ENCODE data around the gene RAB43.
"Not testable (repeated sequence)": the region's sequence is repeated elsewhere in the genome, so short reads cannot be mapped to it uniquely, and the experiment has no call there.

The RAB43 gene

DNA sequence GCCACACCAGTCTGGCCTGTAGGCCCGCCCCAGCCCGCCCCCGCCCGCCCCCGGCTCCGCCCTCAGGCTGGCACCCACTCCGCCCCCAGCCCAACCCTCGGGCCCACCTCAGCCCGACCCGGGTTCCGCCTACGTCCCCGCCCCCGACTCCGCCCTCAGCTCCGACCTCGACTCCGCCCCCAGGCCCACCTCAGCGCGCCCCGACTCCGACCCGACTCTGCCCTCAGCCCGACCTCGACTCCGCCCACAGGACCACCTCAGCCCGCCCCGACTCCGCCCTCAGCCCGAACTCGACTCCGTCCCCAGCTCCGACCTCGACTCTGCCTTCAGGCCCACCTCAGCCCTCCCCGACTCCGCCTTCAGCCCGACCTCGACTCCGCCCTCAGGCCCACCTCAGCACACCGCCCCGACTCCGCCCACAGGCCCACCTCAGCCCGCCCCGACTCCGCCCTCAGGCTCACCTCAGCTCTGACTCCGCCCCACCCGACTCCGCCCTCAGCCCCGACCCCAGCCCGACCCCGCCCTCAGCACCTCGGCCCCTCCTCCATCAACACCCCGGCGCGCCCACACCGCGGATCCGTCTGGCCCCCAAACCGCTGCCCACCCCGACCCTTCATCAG lies at the start of gene RAB43:
Gene RAB43, minus strand, starts transcription at position 13 of the 620 bp plus-strand sequence. CDS start 315 bp downstream, outside the sequence.
- H3K27me3 ChIP-seq (ENCODE audit: control insufficient read depth, insufficient read depth, low read length) = no peaks in the 10 kb centered on the region
- H3K27ac ChIP-seq (ENCODE audit: low read length) = no peak within 1 kb of the TSS
- peaks cover 21% of the 10 kb centered on the region for H3K4me1 ChIP-seq (ENCODE audit: control insufficient read depth, low read depth, low read length)
- H3K9ac ChIP-seq (ENCODE audit: low read length) = peak within 1 kb of the TSS; percentile 70
- peak within 1 kb of the TSS; percentile 74 for H3K4me3 ChIP-seq (ENCODE audit: low read length)
- no peaks in the 10 kb centered on the region for H3K36me3 ChIP-seq (ENCODE audit: control insufficient read depth, low read depth, low read length)
- no peaks in the 10 kb centered on the region for H3K9me3 ChIP-seq (ENCODE audit: control insufficient read depth, low read depth, low read length)

DNA sequence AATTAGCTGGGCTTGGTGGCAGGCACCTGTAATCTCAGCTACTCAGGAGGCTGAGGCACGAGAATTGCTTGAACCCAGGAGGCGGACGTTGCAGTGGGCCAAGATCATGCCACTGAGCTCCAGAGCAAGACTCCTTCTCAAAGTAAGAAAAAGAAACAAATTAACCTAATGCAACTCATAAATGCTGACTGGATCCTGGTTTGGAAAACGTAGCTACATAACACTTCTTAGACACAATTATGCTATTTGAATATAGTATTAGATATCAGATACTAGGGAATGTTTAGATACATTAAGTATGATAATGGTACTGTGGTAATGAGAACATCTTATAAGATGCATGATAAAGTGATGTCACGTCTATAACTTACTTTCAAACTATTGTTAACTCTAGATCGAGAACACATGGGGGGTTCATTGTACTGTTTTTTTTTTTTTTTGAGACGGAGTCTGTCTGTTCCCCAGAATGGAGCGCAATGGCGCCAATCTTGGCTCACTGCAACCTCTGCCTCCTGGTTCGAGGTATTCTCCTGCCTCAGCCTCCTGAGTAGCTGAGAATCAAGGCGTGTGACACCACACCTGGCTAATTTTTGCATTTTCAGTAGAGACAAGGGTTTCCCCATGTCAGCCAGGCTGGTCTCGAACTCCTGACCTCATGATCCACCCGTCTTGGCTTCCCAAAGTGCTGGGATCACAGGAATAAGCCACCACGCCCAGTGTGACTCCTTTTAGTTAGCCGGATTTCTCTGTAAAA lies 45.2 kb upstream of the RAB43 start:
- Histone ChIP-seq H3K4me3 (ENCODE audit: low read length) (no peak overlapping the region), H3K27me3 (ENCODE audit: control insufficient read depth, insufficient read depth, low read length) (no peaks in the 10 kb centered on the region), H3K9me3 (ENCODE audit: control insufficient read depth, low read depth, low read length) (no peaks in the 10 kb centered on the region), H3K27ac (ENCODE audit: low read length) (no peak overlapping the region), H3K9ac (ENCODE audit: low read length) (no peak overlapping the region), H3K36me3 (ENCODE audit: control insufficient read depth, low read depth, low read length) (peaks cover 46% of the 10 kb centered on the region), H3K4me1 (ENCODE audit: control insufficient read depth, low read depth, low read length) (peaks cover 3% of the 10 kb centered on the region)

GRCh38 chr3:129165594-129165993 lies 44.0 kb upstream of the RAB43 start:
- not testable (repeated sequence) for H3K27me3 ChIP-seq (ENCODE audit: control insufficient read depth, insufficient read depth, low read length); H3K27ac ChIP-seq (ENCODE audit: low read length); H3K9me3 ChIP-seq (ENCODE audit: control insufficient read depth, low read depth, low read length); H3K4me1 ChIP-seq (ENCODE audit: control insufficient read depth, low read depth, low read length); H3K9ac ChIP-seq (ENCODE audit: low read length); H3K4me3 ChIP-seq (ENCODE audit: low read length)
- peaks cover 35% of the 10 kb centered on the region for H3K36me3 ChIP-seq (ENCODE audit: control insufficient read depth, low read depth, low read length)

GRCh38 chr3:129164500-129164899 lies 42.9 kb upstream of the RAB43 start:
- no peak overlapping the region for H3K27ac ChIP-seq (ENCODE audit: low read length)
- no peak overlapping the region for H3K4me3 ChIP-seq (ENCODE audit: low read length)
- H3K9me3 ChIP-seq (ENCODE audit: control insufficient read depth, low read depth, low read length) = no peaks in the 10 kb centered on the region
- H3K9ac ChIP-seq (ENCODE audit: low read length) = no peak overlapping the region
- H3K27me3 ChIP-seq (ENCODE audit: control insufficient read depth, insufficient read depth, low read length) = no peaks in the 10 kb centered on the region
- H3K4me1 ChIP-seq (ENCODE audit: control insufficient read depth, low read depth, low read length) = peaks cover 3% of the 10 kb centered on the region
- H3K36me3 ChIP-seq (ENCODE audit: control insufficient read depth, low read depth, low read length) = peaks cover 24% of the 10 kb centered on the region

- Histone ChIP-seq H3K27me3 (ENCODE audit: control insufficient read depth, insufficient read depth, low read length) (no peaks in the 10 kb centered on the region), H3K27ac (ENCODE audit: low read length) (no peak overlapping the region), H3K36me3 (ENCODE audit: control insufficient read depth, low read depth, low read length) (peaks cover 22% of the 10 kb centered on the region), H3K4me3 (ENCODE audit: low read length) (peak overlapping the region; percentile 2), H3K9me3 (ENCODE audit: control insufficient read depth, low read depth, low read length) (no peaks in the 10 kb centered on the region), H3K9ac (ENCODE audit: low read length) (peak overlapping the region; percentile 13), H3K4me1 (ENCODE audit: control insufficient read depth, low read depth, low read length) (peaks cover 3% of the 10 kb centered on the region)
These were observed 41.4 kb upstream of the RAB43 start for GRCh38 chr3:129162729-129163579.

- H3K9me3 ChIP-seq (ENCODE audit: control insufficient read depth, low read depth, low read length) = no peaks in the 10 kb centered on the region
- H3K4me3 ChIP-seq (ENCODE audit: low read length) = peak overlapping the region; percentile 92
- peaks cover 3% of the 10 kb centered on the region for H3K4me1 ChIP-seq (ENCODE audit: control insufficient read depth, low read depth, low read length)
- H3K9ac ChIP-seq (ENCODE audit: low read length) = peak overlapping the region; percentile 89
- no peaks in the 10 kb centered on the region for H3K27me3 ChIP-seq (ENCODE audit: control insufficient read depth, insufficient read depth, low read length)
- H3K27ac ChIP-seq (ENCODE audit: low read length) = peak overlapping the region; percentile 99
- H3K36me3 ChIP-seq (ENCODE audit: control insufficient read depth, low read depth, low read length) = peaks cover 17% of the 10 kb centered on the region
These were observed 40.3 kb upstream of the RAB43 start for GRCh38 chr3:129161860-129162271.

- H3K27me3 ChIP-seq (ENCODE audit: control insufficient read depth, insufficient read depth, low read length) = no peaks in the 10 kb centered on the region
- peak within 1 kb of the TSS; percentile 93 for H3K4me3 ChIP-seq (ENCODE audit: low read length)
- peaks cover 3% of the 10 kb centered on the region for H3K4me1 ChIP-seq (ENCODE audit: control insufficient read depth, low read depth, low read length)
- H3K27ac ChIP-seq (ENCODE audit: low read length) = peak within 1 kb of the TSS; percentile 99
- H3K9me3 ChIP-seq (ENCODE audit: control insufficient read depth, low read depth, low read length) = no peaks in the 10 kb centered on the region
- H3K36me3 ChIP-seq (ENCODE audit: control insufficient read depth, low read depth, low read length) = peaks cover 17% of the 10 kb centered on the region
- peak within 1 kb of the TSS; percentile 89 for H3K9ac ChIP-seq (ENCODE audit: low read length)
These were observed 39.6 kb upstream of the RAB43 start, which contains the start of gene ISY1 for GRCh38 chr3:129160891-129161859. Gene ISY1 (minus strand): TSS chr3:129161063. CDS start chr3:129160975, 88 bp downstream.

- Histone ChIP-seq H3K9ac (ENCODE audit: low read length) (no peak overlapping the region), H3K36me3 (ENCODE audit: control insufficient read depth, low read depth, low read length) (peaks cover 22% of the 10 kb centered on the region), H3K9me3 (ENCODE audit: control insufficient read depth, low read depth, low read length) (no peaks in the 10 kb centered on the region), H3K4me1 (ENCODE audit: control insufficient read depth, low read depth, low read length) (no peaks in the 10 kb centered on the region), H3K27me3 (ENCODE audit: control insufficient read depth, insufficient read depth, low read length) (no peaks in the 10 kb centered on the region), H3K27ac (ENCODE audit: low read length) (no peak overlapping the region), H3K4me3 (ENCODE audit: low read length) (no peak overlapping the region)
These were observed 23.2 kb upstream of the RAB43 start for GRCh38 chr3:129144786-129145185.

DNA sequence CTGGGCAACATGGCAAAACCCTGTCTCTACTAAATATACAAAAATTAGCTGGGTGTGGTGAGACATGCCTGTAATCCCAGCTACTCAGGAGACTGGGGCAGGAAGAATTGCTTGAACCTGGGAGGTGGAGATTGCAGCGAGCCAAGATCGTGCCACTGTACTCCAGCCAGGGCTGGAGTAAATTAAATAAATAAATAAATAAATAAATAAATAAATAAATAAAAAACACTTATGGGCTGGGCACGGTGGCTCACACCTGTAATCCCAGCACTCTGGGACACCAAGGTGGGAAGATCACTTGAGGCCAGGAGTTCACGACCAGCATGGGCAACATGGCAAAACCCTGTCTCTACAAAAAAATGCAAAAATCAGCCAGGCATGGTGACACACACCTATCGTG lies 19.4 kb upstream of the RAB43 start:
- not testable (repeated sequence) for H3K27ac ChIP-seq (ENCODE audit: low read length); H3K27me3 ChIP-seq (ENCODE audit: control insufficient read depth, insufficient read depth, low read length); H3K9me3 ChIP-seq (ENCODE audit: control insufficient read depth, low read depth, low read length); H3K4me3 ChIP-seq (ENCODE audit: low read length); H3K4me1 ChIP-seq (ENCODE audit: control insufficient read depth, low read depth, low read length); H3K9ac ChIP-seq (ENCODE audit: low read length)
- peaks cover 21% of the 10 kb centered on the region for H3K36me3 ChIP-seq (ENCODE audit: control insufficient read depth, low read depth, low read length)

- Histone ChIP-seq H3K27ac (ENCODE audit: low read length) (no peak overlapping the region), H3K9me3 (ENCODE audit: control insufficient read depth, low read depth, low read length) (no peaks in the 10 kb centered on the region), H3K4me3 (ENCODE audit: low read length) (no peak overlapping the region), H3K4me1 (ENCODE audit: control insufficient read depth, low read depth, low read length) (no peaks in the 10 kb centered on the region), H3K9ac (ENCODE audit: low read length) (no peak overlapping the region), H3K36me3 (ENCODE audit: control insufficient read depth, low read depth, low read length) (peaks cover 16% of the 10 kb centered on the region), H3K27me3 (ENCODE audit: control insufficient read depth, insufficient read depth, low read length) (no peaks in the 10 kb centered on the region)
These were observed 18.3 kb upstream of the RAB43 start for GRCh38 chr3:129139911-129140310.
